Tibial artery (tissue), 4 donors: ENCODE results near the gene MYO3B.

ENCODE experiments used
- DNase-seq, 2 donors: peaks; one replicate each; pipeline ENCODE4 v3.0.0-alpha.2; 2019
- H3K27ac ChIP-seq, 2 donors: fragments of 200-600 bp; sonication (generic) in 1 of 2; 1 replicate in 1 of 2; 2 replicates in 1 of 2; pipeline ENCODE4 v1.5.1; 2018 to 2019; ENCODE audit warnings: mild to moderate bottlenecking in 1 of 2
- H3K27me3 ChIP-seq, 2 donors: fragments of 200-600 bp; sonication (generic) in 1 of 2; one replicate each; pipeline versions ENCODE4 v1.5.1 to v1.6.0; 2016 to 2019
- H3K36me3 ChIP-seq, 3 donors: fragments of 200-600 bp; sonication (generic) in 2 of 3; one replicate each; pipeline ENCODE4 v1.5.1; 2016 to 2019; ENCODE audit warnings: mild to moderate bottlenecking in 2 of 3
- H3K4me1 ChIP-seq, 4 donors: fragments of 200-600 bp; sonication (generic) in 2 of 4; 1 replicate in 3 of 4; 2 replicates in 1 of 4; pipeline ENCODE4 v1.5.1; 2016 to 2019
- H3K4me3 ChIP-seq, 2 donors: fragments of 200-600 bp; sonication (generic) in 1 of 2; 1 replicate in 1 of 2; 2 replicates in 1 of 2; pipeline ENCODE4 v1.5.1; 2018 to 2019; ENCODE audit warnings: mild to moderate bottlenecking in 2 of 2
- H3K9me3 ChIP-seq, 3 donors: fragments of 200-600 bp; sonication (generic) in 1 of 3; one replicate each; pipeline ENCODE4 v1.5.1; 2016 to 2019
- intact Hi-C: fragments of 100-400 bp; cut with DNase I; formaldehyde crosslinking; loops from one replicate; pipeline ENCODE4 v1.15.0; 2023; ENCODE audit warnings: low total_unique reads
- TF ChIP-seq, protein P1 (sequence below), 2 experiments: fragments of 200-600 bp in 1 of 2; fragments of 450-650 bp in 1 of 2; IDR thresholded peaks; one replicate each; pipeline ENCODE4 v1.5.1; 2017 to 2019; ENCODE audit warnings: antibody characterized with exemption in 2 of 2, mild to moderate bottlenecking in 1 of 2, moderate library complexity in 1 of 2

The MYO3B gene

DNA sequence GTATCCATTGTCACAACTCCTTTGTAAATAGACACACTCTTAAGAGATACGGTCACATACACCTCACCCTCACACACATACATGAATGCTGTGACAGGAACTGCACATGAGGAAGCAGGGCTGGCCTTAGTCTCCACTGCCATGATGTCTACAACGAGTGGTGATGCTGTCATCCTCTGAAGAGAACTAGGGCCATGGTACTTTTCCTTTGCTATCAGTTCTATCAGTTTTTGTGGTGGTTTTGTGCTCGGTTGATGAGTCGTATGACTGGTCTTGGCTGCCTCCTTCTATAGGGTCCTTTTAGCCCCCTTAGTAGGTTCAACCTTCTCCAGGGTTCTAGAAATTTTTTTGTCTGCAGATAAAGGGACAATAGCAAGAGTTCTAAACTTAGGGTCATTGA lies 66.0 kb downstream of the MYO3B start:
- intact Hi-C loops, result no loop called here
- no peaks in the 10 kb centered on the region for H3K9me3 ChIP-seq
- H3K4me1 ChIP-seq, result no peaks in the 10 kb centered on the region
- no peak overlapping the region for H3K4me3 ChIP-seq
- TF ChIP-seq, protein P1, sequence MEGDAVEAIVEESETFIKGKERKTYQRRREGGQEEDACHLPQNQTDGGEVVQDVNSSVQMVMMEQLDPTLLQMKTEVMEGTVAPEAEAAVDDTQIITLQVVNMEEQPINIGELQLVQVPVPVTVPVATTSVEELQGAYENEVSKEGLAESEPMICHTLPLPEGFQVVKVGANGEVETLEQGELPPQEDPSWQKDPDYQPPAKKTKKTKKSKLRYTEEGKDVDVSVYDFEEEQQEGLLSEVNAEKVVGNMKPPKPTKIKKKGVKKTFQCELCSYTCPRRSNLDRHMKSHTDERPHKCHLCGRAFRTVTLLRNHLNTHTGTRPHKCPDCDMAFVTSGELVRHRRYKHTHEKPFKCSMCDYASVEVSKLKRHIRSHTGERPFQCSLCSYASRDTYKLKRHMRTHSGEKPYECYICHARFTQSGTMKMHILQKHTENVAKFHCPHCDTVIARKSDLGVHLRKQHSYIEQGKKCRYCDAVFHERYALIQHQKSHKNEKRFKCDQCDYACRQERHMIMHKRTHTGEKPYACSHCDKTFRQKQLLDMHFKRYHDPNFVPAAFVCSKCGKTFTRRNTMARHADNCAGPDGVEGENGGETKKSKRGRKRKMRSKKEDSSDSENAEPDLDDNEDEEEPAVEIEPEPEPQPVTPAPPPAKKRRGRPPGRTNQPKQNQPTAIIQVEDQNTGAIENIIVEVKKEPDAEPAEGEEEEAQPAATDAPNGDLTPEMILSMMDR (IDR thresholded peaks at IDR 0.05), result no peak
- H3K36me3 ChIP-seq, result no peaks in the 10 kb centered on the region
- H3K27me3 ChIP-seq, result peaks cover 0 to 9% of the 10 kb centered on the region in 2 donors
- H3K27ac ChIP-seq, result no peak overlapping the region
- no peak for DNase-seq

DNA sequence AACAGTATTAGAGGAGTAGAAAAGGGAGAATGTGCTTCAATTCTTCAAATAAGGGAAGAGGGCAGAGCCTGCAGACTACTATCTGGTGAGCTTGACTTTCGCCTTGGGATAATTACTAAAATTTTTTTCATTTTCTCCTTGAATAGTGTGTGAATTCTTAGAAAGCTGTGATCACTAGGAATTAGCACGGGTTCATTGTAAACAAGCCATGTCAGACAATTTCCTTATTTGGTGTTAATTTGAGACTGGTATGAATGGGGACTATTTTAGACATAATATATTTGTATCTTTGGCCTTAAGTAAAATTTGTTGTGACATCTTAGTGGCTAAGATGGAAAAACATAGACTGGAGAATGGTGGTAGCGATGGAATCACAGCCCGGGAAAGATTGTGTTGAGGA lies 66.6 kb downstream of the MYO3B start:
- TF ChIP-seq, protein P1 (IDR thresholded peaks at IDR 0.05), result no peak

DNA sequence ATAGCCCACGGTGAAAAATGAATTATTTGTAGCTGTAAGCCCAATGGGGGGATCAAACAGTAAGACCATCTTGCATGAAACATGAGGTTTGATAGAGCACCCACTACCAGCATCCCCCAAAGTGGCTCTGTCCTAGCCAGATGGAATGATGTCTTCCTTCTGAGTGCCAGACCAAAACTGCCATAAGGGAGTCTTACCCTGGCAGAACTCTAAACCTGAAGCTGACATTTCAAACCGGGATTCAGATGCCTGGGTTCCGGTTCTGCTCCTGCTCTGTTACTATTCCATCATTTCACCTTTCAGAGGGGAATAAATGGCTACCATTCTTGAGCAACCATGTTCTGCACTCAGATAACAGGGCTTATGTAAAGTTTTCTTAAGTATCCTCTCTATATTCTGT lies 67.4 kb downstream of the MYO3B start:
- no peak overlapping the region for H3K27ac ChIP-seq
- intact Hi-C loops, result no loop called here
- no peak for DNase-seq
- H3K27me3 ChIP-seq, result peaks cover 0 to 3% of the 10 kb centered on the region in 2 donors
- no peaks in the 10 kb centered on the region for H3K36me3 ChIP-seq
- H3K9me3 ChIP-seq, result no peaks in the 10 kb centered on the region
- TF ChIP-seq, protein P1 (IDR thresholded peaks at IDR 0.05), result no peak
- no peak overlapping the region for H3K4me3 ChIP-seq
- H3K4me1 ChIP-seq, result no peaks in the 10 kb centered on the region

More for the DNA sequence above, 66.6 kb downstream of the MYO3B start:
- Histone ChIP-seq H3K9me3 (no peaks in the 10 kb centered on the region), H3K27me3 (peaks cover 0 to 9% of the 10 kb centered on the region in 2 donors), H3K27ac (no peak overlapping the region), H3K4me1 (no peaks in the 10 kb centered on the region), H3K36me3 (no peaks in the 10 kb centered on the region), H3K4me3 (no peak overlapping the region)
- intact Hi-C loops, result no loop called here
- no peak for DNase-seq

DNA sequence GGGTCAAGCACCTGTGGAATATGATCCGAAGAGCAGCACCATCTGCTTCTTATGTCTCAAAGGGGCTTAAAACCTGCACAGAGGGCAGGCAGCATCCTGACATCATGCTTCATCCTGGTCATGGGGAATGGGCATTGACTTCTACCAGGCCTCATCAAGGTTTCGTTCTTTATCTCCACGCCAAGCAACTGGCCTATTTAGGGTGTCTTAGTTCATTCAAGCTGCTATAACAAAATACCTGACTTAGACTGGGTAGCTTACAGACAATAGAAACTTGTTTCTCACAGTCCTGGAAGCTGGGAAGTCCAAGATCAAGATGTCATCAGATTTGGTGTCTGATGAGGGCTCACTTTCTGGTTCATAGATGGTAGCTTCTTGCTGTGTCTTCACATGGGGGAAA lies 69.4 kb downstream of the MYO3B start:
- intact Hi-C loops, result no loop called here
- no peaks in the 10 kb centered on the region for H3K4me1 ChIP-seq
- DNase-seq, result no peak
- no peaks in the 10 kb centered on the region for H3K9me3 ChIP-seq
- no peaks in the 10 kb centered on the region for H3K27me3 ChIP-seq
- TF ChIP-seq, protein P1 (IDR thresholded peaks at IDR 0.05), result no peak
- H3K27ac ChIP-seq, result no peak overlapping the region
- H3K36me3 ChIP-seq, result no peaks in the 10 kb centered on the region
- H3K4me3 ChIP-seq, result no peak overlapping the region

DNA sequence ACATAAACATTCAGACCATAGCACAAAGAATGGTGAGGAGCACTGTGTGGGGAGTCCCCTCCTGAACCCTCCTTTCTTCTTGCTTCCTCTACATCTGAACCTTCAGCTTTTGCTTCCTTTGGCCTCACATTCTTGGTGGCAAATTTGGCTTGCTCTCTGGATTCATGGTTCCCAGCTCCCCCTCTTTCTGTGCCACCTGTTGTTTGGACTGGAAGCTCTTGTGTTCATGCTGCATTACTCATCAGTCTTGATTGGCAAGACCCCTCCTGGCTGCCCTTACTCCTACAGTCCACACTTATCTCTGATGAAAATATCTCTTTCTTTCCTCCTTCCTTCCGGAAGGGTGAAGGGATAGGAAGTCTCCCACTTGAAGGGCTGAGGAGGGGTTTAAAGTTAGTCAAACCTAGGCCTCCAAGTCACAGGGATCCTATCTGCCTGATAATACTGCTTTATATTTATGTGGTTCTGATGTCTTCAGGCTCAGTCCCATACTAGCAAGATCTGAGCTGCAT lies 70.0 kb downstream of the MYO3B start:
- no peaks in the 10 kb centered on the region for H3K4me1 ChIP-seq
- TF ChIP-seq, protein P1 (IDR thresholded peaks at IDR 0.05), result no peak
- no peaks in the 10 kb centered on the region for H3K36me3 ChIP-seq
- intact Hi-C loops, result no loop called here
- no peak for DNase-seq
- no peak overlapping the region for H3K27ac ChIP-seq
- no peak overlapping the region for H3K4me3 ChIP-seq
- H3K27me3 ChIP-seq, result no peaks in the 10 kb centered on the region
- H3K9me3 ChIP-seq, result no peaks in the 10 kb centered on the region
